Upper lobe of left lung (tissue), 6 donors: ENCODE results near the gene NUMA1. TPM values are rescaled to one million over a fixed set of nuclear protein-coding genes. Genes with fewer than 3 reads are reported as not detected.

Source experiments
- ATAC-seq, 2 donors: fragments of 200-7000 bp; cut with Tn5 transposase; one replicate each; pipeline ENCODE4 v1.9.1; 2022; ENCODE audit warnings: mild to moderate bottlenecking in 2 of 2, moderate library complexity in 2 of 2; ENCODE audit not compliant: low FRiP score in 2 of 2
- DNase-seq, 2 donors: peaks; one replicate each; pipeline ENCODE4 v3.0.0-alpha.2; 2019 to 2020
- H3K27ac ChIP-seq, 4 donors: fragments of 200-600 bp; sonication (generic); one replicate each; pipeline ENCODE4 v1.5.1; 2016 to 2019
- H3K27me3 ChIP-seq, 4 donors: fragments of 200-600 bp; sonication (generic); one replicate each; pipeline ENCODE4 v1.5.1; 2017 to 2019
- H3K36me3 ChIP-seq, 4 donors: fragments of 200-600 bp; sonication (generic); one replicate each; pipeline ENCODE4 v1.5.1; 2016 to 2019
- H3K4me1 ChIP-seq, 4 donors: fragments of 200-600 bp; sonication (generic); one replicate each; pipeline ENCODE4 v1.5.1; 2018 to 2019
- H3K4me3 ChIP-seq, 4 donors: fragments of 200-600 bp; sonication (generic); one replicate each; pipeline ENCODE4 v1.5.1; 2017 to 2019; ENCODE audit warnings: mild to moderate bottlenecking in 2 of 4, moderate library complexity in 1 of 4
- H3K9me3 ChIP-seq, 4 donors: fragments of 200-600 bp; sonication (generic); one replicate each; pipeline ENCODE4 v1.5.1; 2018 to 2019
- CTCF ChIP-seq, 6 experiments: fragments of 450-650 bp in 4 of 6; fragments of 200-600 bp in 2 of 6; sonication (generic) in 2 of 6; IDR thresholded peaks; one replicate each; pipeline ENCODE4 v1.5.1; 2016 to 2019; ENCODE audit warnings: antibody characterized with exemption in 6 of 6
- EP300 ChIP-seq, 4 donors: sonication (generic); formaldehyde crosslinking; IDR thresholded peaks; one replicate each; pipeline ENCODE4 v1.5.1; 2017; ENCODE audit warnings: antibody characterized with exemption in 4 of 4, control low read depth in 2 of 4
- POLR2A ChIP-seq, 4 donors: fragments of 450-650 bp; IDR thresholded peaks; one replicate each; pipeline ENCODE4 v1.5.1; 2016 to 2017; ENCODE audit warnings: antibody characterized with exemption in 4 of 4, mild to moderate bottlenecking in 2 of 4
- POLR2AphosphoS5 ChIP-seq, 2 donors: sonication (generic); formaldehyde crosslinking; IDR thresholded peaks; one replicate each; pipeline ENCODE4 v1.5.1; 2017; ENCODE audit warnings: antibody characterized with exemption in 2 of 2
- WGBS, 2 donors: methylation state at CpG; one replicate each; pipeline ENCODE4 v1.1.5; 2017 to 2018; 5-methylcytosine and 5-hydroxymethylcytosine counted together
- total RNA-seq, 6 donors: library from RNA; depleted of rRNA in 4 of 6; stranded (reverse); fragments of >200 nt in 4 of 6; gene quantifications; one replicate each; pipeline versions ENCODE4 v1.1.0 to v1.2.1, GENCODE V29; 2016 to 2021
- donor health status: DM: no; HTN: no; CAD: no; lungs with moderate emphysema.
- donor health status: DM: no; HTN: yes; CAD: no; lungs with severe emphysema.

The NUMA1 gene
- total RNA-seq, 6 donors from 2014 or later: 185 to 666 (median 241) TPM

- 41 to 63% methylated on average over 8 of the region's 8 CpGs for WGBS, 2 donors
- ATAC-seq (peak; percentile 59 to 75), DNase-seq (peak in 1 of 2 donors; percentile 92)
These were observed 83.4 kb downstream of the NUMA1 start for GRCh38 chr11:71996946-71997345.

GRCh38 chr11:71996517-71996916 lies 83.8 kb downstream of the NUMA1 start:
- WGBS, 2 donors: 89 to 95% methylated on average over 3 to 4 of the region's 4 CpGs
- H3K27ac ChIP-seq: peak overlapping the region in 1 of 4 donors; percentile 34

More at GRCh38 chr11:71996946-71997345, 83.4 kb downstream of the NUMA1 start:
- Histone ChIP-seq H3K36me3 (peaks cover 0 to 25% (median 5%) of the 10 kb centered on the region in 4 donors), H3K4me1 (peaks cover 27 to 31% (median 28%) of the 10 kb centered on the region in 4 donors), H3K27ac (peak overlapping the region in 1 of 4 donors; percentile 34), H3K4me3 (no peak overlapping the region), H3K27me3 (no peaks in the 10 kb centered on the region), H3K9me3 (no peaks in the 10 kb centered on the region)
- TF ChIP-seq POLR2AphosphoS5 (IDR thresholded peaks at IDR 0.05): peak; percentile 67 to 77
- TF ChIP-seq EP300 (IDR thresholded peaks at IDR 0.05): peak in 2 of 4 donors; percentile 8 to 37
- no peak for TF ChIP-seq CTCF (IDR thresholded peaks at IDR 0.05)
- no peak for TF ChIP-seq POLR2A (IDR thresholded peaks at IDR 0.05)

DNA sequence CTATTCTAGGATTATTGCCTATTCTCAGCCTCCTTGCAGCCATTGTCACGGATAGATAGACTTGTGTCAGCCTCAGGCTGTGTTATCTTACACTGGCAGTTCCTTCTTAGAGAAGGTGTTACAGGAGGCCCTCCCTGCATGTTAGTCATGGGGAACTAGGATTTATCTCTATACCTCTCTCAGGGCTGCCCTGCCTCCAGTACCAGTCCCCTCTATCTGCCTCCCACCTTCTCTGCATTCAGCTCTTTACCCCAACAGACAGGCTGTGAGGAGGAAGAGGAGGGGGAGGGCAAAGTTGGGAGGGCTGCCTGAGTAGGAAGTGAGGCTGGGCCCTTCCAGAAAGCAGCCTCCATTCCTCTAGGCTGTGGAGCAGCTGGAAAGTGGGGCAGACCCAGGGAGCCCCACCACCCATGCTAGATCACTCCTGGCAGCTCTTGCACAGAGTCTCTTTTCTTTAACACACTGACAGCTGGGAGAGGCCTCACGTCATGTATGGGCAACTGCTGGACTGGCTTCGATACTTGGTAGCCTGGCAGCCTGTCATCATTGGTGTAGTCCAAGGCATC lies 84.5 kb downstream of the NUMA1 start:
- TF ChIP-seq POLR2AphosphoS5 (IDR thresholded peaks at IDR 0.05): no peak
- no peak for TF ChIP-seq EP300 (IDR thresholded peaks at IDR 0.05)
- no peak for TF ChIP-seq CTCF (IDR thresholded peaks at IDR 0.05)
- TF ChIP-seq POLR2A (IDR thresholded peaks at IDR 0.05): no peak
- WGBS, 2 donors: 95 to 100% methylated on average over 2 to 3 of the region's 3 CpGs
- Histone ChIP-seq H3K4me3 (no peak overlapping the region), H3K9me3 (no peaks in the 10 kb centered on the region), H3K27me3 (no peaks in the 10 kb centered on the region), H3K4me1 (peaks cover 27 to 28% (median 27%) of the 10 kb centered on the region in 4 donors), H3K27ac (no peak overlapping the region), H3K36me3 (peaks cover 0 to 20% (median under 1%) of the 10 kb centered on the region in 4 donors)
- ATAC-seq (no peak), DNase-seq (no peak)

More at GRCh38 chr11:71996517-71996916, 83.8 kb downstream of the NUMA1 start:
- Histone ChIP-seq H3K36me3 (peaks cover 0 to 20% (median 3%) of the 10 kb centered on the region in 4 donors), H3K27me3 (no peaks in the 10 kb centered on the region), H3K4me3 (no peak overlapping the region), H3K9me3 (no peaks in the 10 kb centered on the region), H3K4me1 (peaks cover 27 to 28% (median 28%) of the 10 kb centered on the region in 4 donors)
- ATAC-seq: no peak
- TF ChIP-seq EP300 (IDR thresholded peaks at IDR 0.05): no peak
- no peak for TF ChIP-seq POLR2A (IDR thresholded peaks at IDR 0.05)
- no peak for TF ChIP-seq CTCF (IDR thresholded peaks at IDR 0.05)
- TF ChIP-seq POLR2AphosphoS5 (IDR thresholded peaks at IDR 0.05): no peak
- DNase-seq: no peak

DNA sequence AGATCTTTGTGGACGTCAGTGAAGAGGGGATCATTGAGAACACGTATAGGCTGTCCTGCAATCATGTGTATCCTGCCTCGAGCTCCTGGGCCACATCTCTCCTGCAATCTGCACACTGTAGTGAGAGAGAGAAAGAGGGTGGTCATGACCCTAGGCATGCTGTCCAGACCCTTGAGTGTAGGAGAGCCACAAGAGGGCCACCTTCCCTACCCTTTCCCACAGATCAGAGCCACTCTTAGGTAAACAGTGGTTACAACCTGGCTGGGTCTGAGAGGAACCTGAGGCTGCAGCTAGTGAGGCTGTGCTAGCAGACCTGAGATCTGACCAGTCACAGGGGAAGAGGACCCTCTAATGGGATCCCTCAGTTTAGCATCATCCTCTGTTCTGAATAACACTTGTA lies 85.6 kb downstream of the NUMA1 start:
- no peak for ATAC-seq

More for the DNA sequence above, 85.6 kb downstream of the NUMA1 start:
- H3K36me3 ChIP-seq: peaks cover 0 to 20% (median 2%) of the 10 kb centered on the region in 4 donors
- no peak overlapping the region for H3K4me3 ChIP-seq
- H3K27me3 ChIP-seq: no peaks in the 10 kb centered on the region
- peaks cover 17 to 19% (median 17%) of the 10 kb centered on the region in 4 donors for H3K4me1 ChIP-seq
- DNase-seq: no peak
- no peak overlapping the region for H3K27ac ChIP-seq
- 87 to 88% methylated on average over 3 of the region's 3 CpGs for WGBS, 2 donors
- H3K9me3 ChIP-seq: no peaks in the 10 kb centered on the region
- TF ChIP-seq POLR2A (IDR thresholded peaks at IDR 0.05) (no peak), EP300 (IDR thresholded peaks at IDR 0.05) (no peak), POLR2AphosphoS5 (IDR thresholded peaks at IDR 0.05) (no peak), CTCF (IDR thresholded peaks at IDR 0.05) (no peak)
